Stimulated activated memory B cell treated with anti-CD40 and anti-IgM and Interleukin-4, amounts not matched to agents 10 μg/mL and 1 μg/mL and 100 μg/mL, for 72 hours (primary cell): ENCODE data around the gene LEF1.
A peak's percentile ranks its signal among the peaks of the same experiment; 100 is the strongest.
"Not testable (repeated sequence)": the region's sequence is repeated elsewhere in the genome, so short reads cannot be mapped to it uniquely, and the experiment has no call there.

Experiments
- ATAC-seq: fragments of 150-1000 bp; cut with Tn5 transposase; 2 replicates; pipeline ENCODE4 v1.10.0; 2021
- H3K27ac Mint-ChIP-seq: one replicate; pipeline ENCODE4 v1.8.0; 2022; ENCODE audit warnings: mild to moderate bottlenecking, mixed read lengths
- H3K27me3 Mint-ChIP-seq: one replicate; pipeline ENCODE4 v1.8.0; 2022; ENCODE audit warnings: mixed read lengths
- H3K36me3 Mint-ChIP-seq: one replicate; pipeline ENCODE4 v1.8.0; 2022; ENCODE audit warnings: mixed read lengths
- H3K4me1 Mint-ChIP-seq: one replicate; pipeline ENCODE4 v1.8.0; 2022; ENCODE audit warnings: mixed read lengths
- H3K4me3 Mint-ChIP-seq: one replicate; pipeline ENCODE4 v1.8.0; 2022; ENCODE audit warnings: mild to moderate bottlenecking, moderate library complexity, mixed read lengths
- H3K9me3 Mint-ChIP-seq: one replicate; pipeline ENCODE4 v1.8.0; 2022; ENCODE audit warnings: mixed read lengths

Gene LEF1

DNA sequence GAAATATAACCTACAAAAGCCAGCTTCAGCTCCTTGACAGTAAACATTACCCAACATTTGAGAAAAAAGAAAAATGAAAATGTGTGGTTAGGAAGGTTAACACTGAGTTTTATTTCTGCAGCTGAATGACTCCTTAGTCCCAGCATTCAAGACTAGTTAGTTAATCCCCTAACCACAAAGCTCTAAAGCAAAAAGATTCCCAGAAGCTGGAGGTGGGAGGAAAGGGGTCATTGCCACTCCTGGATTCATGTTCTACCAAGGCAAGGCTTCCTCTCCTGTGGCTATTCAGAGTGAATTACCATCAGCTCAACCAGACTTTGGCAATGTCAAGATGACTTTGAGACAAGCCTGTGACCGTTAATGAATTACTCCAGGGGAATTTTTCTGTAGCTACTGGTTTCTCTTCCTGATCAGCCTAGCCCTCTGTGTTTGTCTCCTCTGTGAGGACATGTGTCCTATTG, 115.5 kb downstream of the LEF1 start:
- no peaks in the 10 kb centered on the region for H3K9me3 Mint-ChIP-seq
- H3K4me3 Mint-ChIP-seq: no peak overlapping the region
- peaks cover 6% of the 10 kb centered on the region for H3K4me1 Mint-ChIP-seq
- ATAC-seq: peak; percentile 34
- H3K27me3 Mint-ChIP-seq: no peaks in the 10 kb centered on the region
- no peaks in the 10 kb centered on the region for H3K36me3 Mint-ChIP-seq
- no peak overlapping the region for H3K27ac Mint-ChIP-seq

DNA sequence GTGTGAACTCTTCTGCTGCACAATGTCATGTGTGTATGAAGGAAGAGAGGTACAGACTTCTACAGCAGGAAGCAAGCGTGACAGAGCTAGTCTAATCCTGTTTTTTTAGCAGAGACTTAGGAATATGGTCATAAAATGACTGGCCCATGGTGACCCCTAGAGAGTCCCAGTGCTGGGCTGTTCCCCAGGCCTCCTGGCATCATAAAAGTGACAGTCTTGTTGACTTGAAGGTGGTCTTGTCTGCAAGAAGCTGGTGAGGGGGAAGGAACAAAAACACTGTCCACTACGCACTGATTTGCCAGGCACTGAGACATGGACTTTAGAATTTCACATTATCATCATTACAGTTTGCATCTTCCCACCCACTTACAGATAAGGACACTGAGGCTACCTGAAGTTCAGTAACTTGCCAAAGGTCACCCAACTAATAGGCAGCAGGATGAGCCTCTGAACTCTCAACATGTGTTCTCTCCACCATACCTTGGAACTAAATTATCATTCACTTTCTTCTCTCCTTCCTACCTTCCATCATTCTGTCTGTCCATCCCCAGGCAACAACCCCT, 116.1 kb downstream of the LEF1 start:
- H3K27ac Mint-ChIP-seq: no peak overlapping the region
- H3K9me3 Mint-ChIP-seq: no peaks in the 10 kb centered on the region
- H3K4me1 Mint-ChIP-seq: peaks cover 6% of the 10 kb centered on the region
- no peak overlapping the region for H3K4me3 Mint-ChIP-seq
- H3K36me3 Mint-ChIP-seq: no peaks in the 10 kb centered on the region
- no peaks in the 10 kb centered on the region for H3K27me3 Mint-ChIP-seq
- no peak for ATAC-seq

DNA sequence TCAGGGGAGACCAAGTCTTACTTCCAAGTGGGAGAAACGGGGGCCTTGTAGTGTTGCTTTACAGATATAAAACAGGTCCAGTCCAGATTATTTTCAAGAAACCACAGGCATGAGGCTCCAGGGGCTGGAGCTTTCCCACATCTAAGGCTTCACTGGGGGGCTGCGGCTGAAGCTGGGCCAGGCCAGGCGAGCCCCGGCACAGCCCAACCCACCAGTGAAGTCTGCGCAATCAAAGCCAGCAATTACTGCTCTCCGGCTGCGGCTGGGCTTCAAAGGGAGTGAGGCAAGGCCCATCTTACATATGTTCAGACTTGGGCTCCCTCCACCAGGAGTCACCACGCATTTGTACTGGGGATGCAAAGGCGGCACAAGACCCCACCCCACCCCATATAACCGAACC, 117.4 kb downstream of the LEF1 start:
- no peaks in the 10 kb centered on the region for H3K27me3 Mint-ChIP-seq
- no peaks in the 10 kb centered on the region for H3K9me3 Mint-ChIP-seq
- ATAC-seq: no peak
- H3K4me1 Mint-ChIP-seq: peaks cover 6% of the 10 kb centered on the region
- H3K4me3 Mint-ChIP-seq: no peak overlapping the region
- no peak overlapping the region for H3K27ac Mint-ChIP-seq
- H3K36me3 Mint-ChIP-seq: no peaks in the 10 kb centered on the region

DNA sequence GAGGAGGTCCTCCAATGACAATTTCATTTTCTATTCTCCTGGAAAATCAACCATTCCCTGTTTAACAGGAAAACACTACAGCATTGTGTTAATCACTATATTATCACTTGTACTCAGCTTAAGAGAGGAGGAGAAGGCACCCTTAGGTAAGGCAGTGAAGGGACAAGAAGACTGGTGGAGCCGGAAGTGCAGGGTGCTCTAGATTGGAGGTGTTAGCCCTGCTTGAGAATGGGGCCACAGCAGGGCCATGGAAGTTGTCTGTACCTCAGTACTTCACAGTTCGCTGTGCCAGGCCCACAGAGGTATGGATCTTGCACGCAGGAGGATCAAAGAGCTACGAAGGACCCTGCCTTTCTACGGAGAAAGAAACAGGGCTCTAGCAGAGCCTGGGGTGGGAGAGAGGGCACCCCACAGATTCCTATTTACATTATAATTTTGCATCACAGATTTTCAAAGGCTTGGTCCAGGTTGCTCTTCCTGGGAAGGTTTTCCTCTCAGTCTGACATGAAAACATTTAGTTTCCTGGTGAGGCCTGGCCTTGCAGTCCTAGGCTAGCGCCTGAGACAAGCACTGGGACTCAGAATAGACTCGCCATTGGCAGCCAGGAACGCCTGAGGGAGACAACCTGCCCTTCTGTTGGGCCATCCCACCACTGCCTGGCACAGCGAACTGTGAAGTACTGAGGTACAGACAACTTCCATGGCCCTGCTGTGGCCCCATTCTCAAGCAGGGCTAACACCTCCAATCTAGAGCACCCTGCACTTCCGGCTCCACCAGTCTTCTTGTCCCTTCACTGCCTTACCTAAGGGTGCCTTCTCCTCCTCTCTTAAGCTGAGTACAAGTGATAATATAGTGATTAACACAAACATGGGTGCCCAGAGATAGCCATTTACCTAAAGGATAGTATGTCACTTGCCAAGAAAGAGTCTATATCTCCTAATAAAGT, 118.3 kb downstream of the LEF1 start:
- H3K36me3 Mint-ChIP-seq, H3K4me3 Mint-ChIP-seq, H3K27ac Mint-ChIP-seq, H3K9me3 Mint-ChIP-seq, H3K27me3 Mint-ChIP-seq, H3K4me1 Mint-ChIP-seq, ATAC-seq: not testable (repeated sequence)

DNA sequence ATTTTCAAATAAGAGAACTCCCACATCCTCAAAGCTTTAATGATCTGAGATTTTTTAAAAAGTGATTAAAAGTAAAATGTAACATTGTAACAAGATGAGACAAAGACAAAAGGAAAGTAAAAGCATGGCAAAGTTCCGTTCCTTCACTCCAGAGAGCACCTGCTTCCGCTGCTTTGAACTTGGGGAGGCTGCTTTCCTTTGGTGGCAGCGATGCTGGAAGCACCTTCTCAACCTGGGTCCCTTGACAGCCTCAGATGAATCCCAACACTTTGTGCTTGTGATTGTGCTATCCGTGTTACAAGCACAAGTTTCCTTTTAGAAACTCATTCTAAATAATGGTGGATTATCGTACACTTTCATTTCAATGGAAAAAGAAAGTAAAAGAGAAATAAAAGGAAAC, 119.3 kb downstream of the LEF1 start:
- peaks cover 6% of the 10 kb centered on the region for H3K4me1 Mint-ChIP-seq
- peak overlapping the region; percentile 72 for H3K4me3 Mint-ChIP-seq
- ATAC-seq: no peak
- H3K27ac Mint-ChIP-seq: peak overlapping the region; percentile 33
- H3K9me3 Mint-ChIP-seq: no peaks in the 10 kb centered on the region
- H3K27me3 Mint-ChIP-seq: no peaks in the 10 kb centered on the region
- H3K36me3 Mint-ChIP-seq: peaks cover 4% of the 10 kb centered on the region

DNA sequence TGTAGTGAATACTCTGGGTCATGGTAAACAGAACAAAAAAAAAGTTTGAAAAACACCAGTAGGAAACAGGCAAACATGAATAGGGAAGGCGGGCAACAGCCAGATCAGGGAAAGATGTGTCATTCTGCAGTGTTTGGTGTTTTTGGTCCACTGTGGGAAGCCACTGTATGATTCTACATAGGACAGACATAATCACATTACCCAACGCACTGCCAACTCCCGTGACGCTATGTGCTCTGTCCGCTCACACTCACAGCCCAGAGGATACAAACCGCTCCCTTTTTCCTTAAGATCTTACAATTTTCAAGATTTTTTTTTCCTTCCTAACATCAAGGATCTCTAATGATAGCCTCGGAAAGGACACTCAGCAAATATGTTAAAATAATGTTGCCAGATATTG, 119.7 kb downstream of the LEF1 start:
- peaks cover 4% of the 10 kb centered on the region for H3K36me3 Mint-ChIP-seq
- peak overlapping the region; percentile 33 for H3K27ac Mint-ChIP-seq
- no peak for ATAC-seq
- no peaks in the 10 kb centered on the region for H3K9me3 Mint-ChIP-seq
- H3K4me3 Mint-ChIP-seq: peak overlapping the region; percentile 72
- no peaks in the 10 kb centered on the region for H3K27me3 Mint-ChIP-seq
- peaks cover 6% of the 10 kb centered on the region for H3K4me1 Mint-ChIP-seq

DNA sequence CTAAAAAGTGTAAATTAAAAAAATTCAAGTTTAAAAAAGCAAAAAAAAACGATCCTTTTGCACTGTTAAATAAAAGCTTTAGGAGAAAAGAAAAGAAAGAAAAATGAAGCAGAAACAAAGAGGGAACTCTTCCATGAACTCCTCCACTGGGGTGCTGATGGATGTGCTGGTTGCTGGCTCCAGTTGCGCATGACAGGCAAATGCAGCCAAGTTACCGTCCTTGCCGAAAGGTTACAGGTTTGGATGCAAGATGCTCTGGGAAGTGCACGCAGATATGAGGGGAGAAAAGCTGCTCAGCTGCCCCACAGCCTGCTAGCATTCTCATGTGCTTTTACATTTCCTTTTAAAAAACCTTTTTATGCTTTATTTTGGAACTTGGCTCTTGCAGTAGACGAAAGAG, 120.6 kb downstream of the LEF1 start:
- peaks cover 4% of the 10 kb centered on the region for H3K36me3 Mint-ChIP-seq
- no peak overlapping the region for H3K27ac Mint-ChIP-seq
- H3K4me1 Mint-ChIP-seq: peaks cover 6% of the 10 kb centered on the region
- H3K4me3 Mint-ChIP-seq: no peak overlapping the region
- H3K9me3 Mint-ChIP-seq: no peaks in the 10 kb centered on the region
- ATAC-seq: no peak
- H3K27me3 Mint-ChIP-seq: no peaks in the 10 kb centered on the region

DNA sequence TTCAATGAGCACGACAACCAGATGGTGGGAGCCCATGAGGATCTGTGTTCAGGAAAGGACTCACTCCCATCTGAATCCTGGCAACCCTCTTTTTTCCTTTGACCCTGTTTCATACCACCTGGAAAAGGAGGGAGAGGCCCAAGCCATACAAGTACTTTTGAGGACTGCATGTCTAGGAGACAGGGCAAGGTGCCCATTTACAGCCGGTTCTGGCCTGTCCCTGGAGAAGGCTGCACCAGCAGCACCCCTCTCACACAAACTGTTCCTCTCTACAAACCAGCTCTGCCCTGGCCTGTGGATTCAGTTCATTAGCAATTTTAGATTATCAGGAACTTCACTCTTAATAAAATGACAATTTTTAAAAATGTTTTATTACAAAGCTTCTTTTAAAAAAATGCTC, 121.5 kb downstream of the LEF1 start:
- Mint-ChIP-seq H3K4me3 (no peak overlapping the region), H3K9me3 (no peaks in the 10 kb centered on the region), H3K4me1 (peaks cover 6% of the 10 kb centered on the region), H3K27ac (no peak overlapping the region), H3K36me3 (peaks cover 4% of the 10 kb centered on the region), H3K27me3 (no peaks in the 10 kb centered on the region)
- ATAC-seq: no peak

DNA sequence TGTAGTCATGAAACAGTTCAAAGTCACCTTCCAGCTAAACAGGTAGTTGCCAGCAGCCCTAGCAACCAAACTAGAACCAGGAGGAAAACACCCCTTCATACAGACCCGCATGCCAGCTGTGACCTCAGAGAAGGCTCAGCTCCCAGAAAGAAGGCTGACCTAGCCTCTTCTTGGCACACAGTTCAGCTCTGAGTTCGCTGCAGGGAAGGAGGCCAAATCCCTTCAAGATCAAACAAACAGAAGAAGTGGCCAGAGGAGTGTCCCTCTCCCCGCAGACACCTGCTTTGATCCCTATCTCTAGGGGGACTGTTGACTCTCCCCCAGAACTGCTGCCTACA, 123.1 kb downstream of the LEF1 start:
- no peaks in the 10 kb centered on the region for H3K27me3 Mint-ChIP-seq
- peaks cover 6% of the 10 kb centered on the region for H3K4me1 Mint-ChIP-seq
- no peak overlapping the region for H3K27ac Mint-ChIP-seq
- peaks cover 4% of the 10 kb centered on the region for H3K36me3 Mint-ChIP-seq
- H3K4me3 Mint-ChIP-seq: no peak overlapping the region
- H3K9me3 Mint-ChIP-seq: no peaks in the 10 kb centered on the region
- ATAC-seq: no peak

DNA sequence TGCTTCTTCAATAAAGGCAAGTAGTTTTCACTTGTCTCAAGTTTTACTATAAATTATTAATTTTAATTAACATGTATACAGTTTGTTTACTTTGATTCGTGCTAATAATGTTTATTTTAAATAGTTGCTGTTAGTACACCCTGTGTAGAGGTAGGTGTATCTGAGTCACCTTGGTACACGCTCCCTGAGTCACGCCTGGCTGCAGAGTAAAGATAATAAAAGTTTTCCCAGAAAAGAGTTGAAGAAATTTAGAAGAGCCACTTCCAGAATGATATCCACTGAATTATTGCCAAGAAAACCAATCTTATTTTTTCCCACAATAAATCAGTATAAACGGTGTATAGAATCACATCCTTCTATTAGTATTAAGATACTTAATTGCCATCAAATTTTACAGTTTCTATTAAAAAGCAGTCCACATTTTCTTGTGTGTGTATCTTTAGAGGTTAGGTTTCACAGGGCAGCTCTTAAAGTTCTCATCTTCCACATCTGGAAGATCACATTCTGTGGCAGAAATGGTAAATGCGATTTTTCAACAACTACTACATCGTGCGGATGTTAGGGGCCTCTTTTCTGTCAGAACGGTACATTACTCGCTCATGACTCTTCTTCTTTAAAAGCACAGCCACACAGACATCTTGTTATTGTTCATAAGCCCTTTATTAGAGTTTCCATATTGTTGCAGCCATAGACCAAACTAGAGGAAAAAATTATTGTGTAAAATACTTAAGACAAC, 123.6 kb downstream of the LEF1 start:
- Mint-ChIP-seq H3K4me1 (peaks cover 6% of the 10 kb centered on the region), H3K4me3 (no peak overlapping the region), H3K9me3 (no peaks in the 10 kb centered on the region), H3K36me3 (peaks cover 4% of the 10 kb centered on the region), H3K27ac (no peak overlapping the region), H3K27me3 (no peaks in the 10 kb centered on the region)
- ATAC-seq: no peak

DNA sequence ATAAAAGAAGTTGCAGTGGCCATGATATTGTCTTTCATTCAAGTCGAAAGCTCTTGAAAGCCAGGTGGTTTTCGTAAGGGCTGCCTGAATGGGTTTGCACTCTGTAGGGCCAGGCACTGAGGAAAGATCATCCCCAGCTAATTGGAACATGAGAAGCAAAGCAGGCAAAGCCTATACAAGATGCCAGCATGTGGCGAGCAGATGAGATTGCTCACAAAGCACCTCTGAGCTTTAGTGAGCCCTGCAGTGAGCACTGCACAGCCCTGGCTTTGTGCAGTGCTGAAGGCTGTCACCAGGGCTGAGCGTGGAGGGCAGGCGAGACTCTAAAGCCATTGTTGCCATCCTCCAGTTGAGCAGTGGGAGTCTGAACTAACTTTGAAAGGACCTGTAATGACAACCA, 125.2 kb downstream of the LEF1 start:
- H3K36me3 Mint-ChIP-seq: peaks cover 4% of the 10 kb centered on the region
- H3K4me3 Mint-ChIP-seq: no peak overlapping the region
- H3K9me3 Mint-ChIP-seq: no peaks in the 10 kb centered on the region
- no peak for ATAC-seq
- H3K4me1 Mint-ChIP-seq: no peaks in the 10 kb centered on the region
- no peaks in the 10 kb centered on the region for H3K27me3 Mint-ChIP-seq
- H3K27ac Mint-ChIP-seq: no peak overlapping the region

DNA sequence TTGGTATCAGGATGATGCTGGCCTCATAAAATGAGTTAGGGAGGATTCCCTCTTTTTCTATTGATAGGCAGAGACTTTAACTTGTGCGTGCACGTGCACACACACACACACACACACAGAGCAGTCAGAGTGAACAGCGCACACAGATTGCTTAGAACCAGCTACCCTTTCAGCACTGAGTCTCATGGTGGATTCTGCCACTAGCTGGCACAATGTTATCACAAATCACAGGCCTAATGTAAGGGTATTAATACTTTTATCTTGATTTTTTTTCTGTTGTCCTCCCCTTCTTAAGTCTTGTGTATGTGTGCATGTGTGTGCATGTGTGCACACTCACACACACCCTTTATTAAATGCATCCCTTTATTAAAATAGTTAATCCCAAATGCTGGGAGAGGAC, 125.8 kb downstream of the LEF1 start:
- ATAC-seq: no peak
- Mint-ChIP-seq H3K36me3 (peaks cover 4% of the 10 kb centered on the region), H3K4me3 (no peak overlapping the region), H3K27me3 (no peaks in the 10 kb centered on the region), H3K9me3 (no peaks in the 10 kb centered on the region), H3K4me1 (no peaks in the 10 kb centered on the region), H3K27ac (no peak overlapping the region)

DNA sequence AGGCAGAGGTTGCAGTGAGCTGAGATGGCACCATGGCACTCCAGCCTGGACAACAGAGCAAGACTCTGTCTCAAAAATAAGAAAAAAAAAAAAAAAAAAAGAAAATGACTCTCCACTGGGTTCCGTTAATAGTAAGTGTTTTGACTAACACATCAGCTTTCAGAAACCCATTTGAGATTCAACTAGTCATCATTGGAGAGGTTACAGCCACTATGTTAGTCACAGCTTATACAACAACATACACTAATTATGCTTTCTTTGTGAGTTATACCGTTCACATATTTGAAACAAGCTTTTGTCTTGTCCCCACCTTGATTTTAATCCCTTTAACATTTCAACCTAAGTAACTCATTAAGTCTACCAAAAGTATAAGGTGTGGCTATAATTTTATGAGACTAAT, 130.8 kb downstream of the LEF1 start:
- no peak overlapping the region for H3K27ac Mint-ChIP-seq
- ATAC-seq: no peak
- peaks cover 6% of the 10 kb centered on the region for H3K4me1 Mint-ChIP-seq
- H3K9me3 Mint-ChIP-seq: no peaks in the 10 kb centered on the region
- H3K27me3 Mint-ChIP-seq: no peaks in the 10 kb centered on the region
- H3K36me3 Mint-ChIP-seq: peaks cover 14% of the 10 kb centered on the region
- H3K4me3 Mint-ChIP-seq: no peak overlapping the region

DNA sequence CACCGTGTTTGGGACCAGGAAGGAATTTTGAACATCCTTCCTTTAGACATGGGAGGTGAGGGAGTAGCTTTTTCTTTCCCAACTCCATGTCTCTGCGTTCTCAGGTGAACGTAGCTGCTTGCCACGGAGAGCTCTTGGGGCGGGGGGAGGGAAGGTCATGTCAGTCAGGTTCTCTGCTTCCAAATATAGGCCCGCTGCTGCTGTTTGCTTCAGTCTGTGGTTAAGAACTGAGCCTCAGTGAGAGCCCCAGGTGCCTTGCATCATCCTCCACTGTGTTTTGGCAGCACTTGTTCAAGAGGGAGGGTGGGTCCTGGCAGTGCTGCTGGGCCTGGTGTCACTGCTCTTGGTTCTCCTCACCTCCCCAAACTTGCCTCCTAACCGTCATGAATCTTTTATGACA, 132.5 kb downstream of the LEF1 start:
- ATAC-seq: peak; percentile 69
- Mint-ChIP-seq H3K36me3 (peaks cover 20% of the 10 kb centered on the region), H3K9me3 (no peaks in the 10 kb centered on the region), H3K27me3 (no peaks in the 10 kb centered on the region), H3K4me1 (peaks cover 6% of the 10 kb centered on the region), H3K4me3 (no peak overlapping the region), H3K27ac (peak overlapping the region; percentile 44)

DNA sequence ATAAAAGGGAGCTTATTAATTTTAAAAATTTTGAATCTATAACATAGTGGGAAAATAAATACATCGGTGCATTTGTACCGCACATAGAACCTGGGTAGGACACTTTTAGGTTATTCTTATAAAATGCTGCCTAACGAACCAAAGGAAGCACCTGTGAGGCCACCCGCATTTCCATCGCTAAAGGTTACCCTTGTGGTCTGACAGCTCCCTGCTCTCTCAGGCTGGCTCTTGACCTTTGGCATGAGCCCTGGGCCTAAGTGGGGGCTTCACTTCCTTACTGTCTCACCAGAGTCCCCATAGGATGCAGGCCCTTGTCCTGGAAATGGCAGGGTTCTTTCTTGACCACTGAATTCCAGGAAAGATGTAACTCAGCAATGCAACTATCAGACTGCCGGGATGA, 133.0 kb downstream of the LEF1 start:
- Mint-ChIP-seq H3K4me1 (peaks cover 6% of the 10 kb centered on the region), H3K4me3 (no peak overlapping the region), H3K36me3 (peaks cover 26% of the 10 kb centered on the region), H3K27me3 (no peaks in the 10 kb centered on the region), H3K27ac (peak overlapping the region; percentile 44), H3K9me3 (no peaks in the 10 kb centered on the region)
- peak; percentile 63 for ATAC-seq

DNA sequence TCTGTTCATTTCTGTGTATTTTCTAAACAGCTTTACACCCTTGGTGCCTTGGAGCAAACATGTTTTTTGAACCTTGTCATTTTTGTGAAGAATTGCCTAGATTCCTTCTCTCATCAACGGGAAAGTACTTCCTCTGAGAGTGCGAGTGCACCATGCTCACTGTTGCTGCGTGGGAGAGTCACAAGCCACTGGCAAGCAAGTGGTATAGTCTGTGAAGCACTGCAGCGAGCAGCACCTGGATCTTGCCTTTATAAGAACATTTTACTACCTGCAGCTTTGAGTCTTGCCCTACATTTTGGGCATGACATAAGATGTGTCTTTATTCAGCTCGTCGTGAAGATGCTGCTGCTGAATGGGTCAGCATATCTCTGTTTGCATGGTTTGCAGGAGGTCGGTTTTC, 134.2 kb downstream of the LEF1 start:
- Mint-ChIP-seq H3K27ac (no peak overlapping the region), H3K4me3 (no peak overlapping the region), H3K27me3 (no peaks in the 10 kb centered on the region), H3K36me3 (peaks cover 35% of the 10 kb centered on the region), H3K9me3 (no peaks in the 10 kb centered on the region), H3K4me1 (peaks cover 6% of the 10 kb centered on the region)
- ATAC-seq: no peak
